PC-3 (cell line): ENCODE results near the gene FADS1.

Experiments used
- EZH2 ChIP-seq: fragments of 300-600 bp; sonication (generic); IDR thresholded peaks from one replicate; pipeline ENCODE4 v1.6.1; 2017; ENCODE audit warnings: antibody characterized with exemption, mild to moderate bottlenecking, low read length; ENCODE audit not compliant: unreplicated experiment
- EZH2phosphoT487 ChIP-seq: fragments of 300-600 bp; sonication (generic); IDR thresholded peaks from 2 replicates; pipeline ENCODE4 v1.6.1; 2018; ENCODE audit warnings: mild to moderate bottlenecking, antibody characterized with exemption, low read length, borderline replicate concordance
- TF ChIP-seq, protein P1 (sequence below): fragments of 300-600 bp; sonication (generic); conservative IDR thresholded peaks from 2 replicates; pipeline ENCODE4 v1.5.1; 2017; ENCODE audit warnings: antibody characterized with exemption, low read depth, mild to moderate bottlenecking, low read length

DNA sequence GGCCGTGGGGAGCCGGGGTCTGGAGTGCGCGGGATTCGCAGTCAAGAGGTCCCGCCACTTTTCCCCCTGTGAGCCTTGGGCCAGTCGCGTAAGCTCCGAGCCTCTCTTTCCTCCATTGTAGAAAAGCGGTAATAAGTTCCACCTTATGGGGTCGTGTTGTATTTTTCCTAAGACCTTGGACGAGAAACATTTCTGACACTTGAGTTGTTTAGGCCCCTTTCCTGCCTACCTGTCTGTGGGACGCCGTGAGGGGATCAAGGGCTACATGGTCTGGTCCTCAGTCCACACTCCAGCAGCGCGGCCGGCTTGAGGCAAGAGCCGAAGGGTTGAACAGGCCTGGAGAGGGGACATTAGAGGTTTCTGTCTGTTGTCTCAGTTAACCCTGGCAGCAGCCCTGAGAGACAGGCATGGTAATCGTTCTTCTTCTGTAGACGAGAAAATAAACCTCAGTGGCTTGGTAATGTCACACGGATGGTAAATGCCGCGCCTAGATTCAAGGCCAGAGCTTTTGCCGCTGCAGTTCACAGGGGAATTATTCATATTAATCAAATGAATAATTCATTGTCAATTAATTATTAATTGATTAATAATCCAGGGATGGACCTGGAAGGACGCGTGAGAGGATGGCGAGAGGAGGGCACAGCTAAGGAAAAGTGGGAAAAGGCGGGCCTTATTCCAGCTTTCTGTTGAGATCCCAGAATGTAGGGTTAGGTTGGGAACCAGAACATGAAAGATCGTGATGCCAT is 23.5 kb downstream of the FADS1 start:
- TF ChIP-seq, protein P1, sequence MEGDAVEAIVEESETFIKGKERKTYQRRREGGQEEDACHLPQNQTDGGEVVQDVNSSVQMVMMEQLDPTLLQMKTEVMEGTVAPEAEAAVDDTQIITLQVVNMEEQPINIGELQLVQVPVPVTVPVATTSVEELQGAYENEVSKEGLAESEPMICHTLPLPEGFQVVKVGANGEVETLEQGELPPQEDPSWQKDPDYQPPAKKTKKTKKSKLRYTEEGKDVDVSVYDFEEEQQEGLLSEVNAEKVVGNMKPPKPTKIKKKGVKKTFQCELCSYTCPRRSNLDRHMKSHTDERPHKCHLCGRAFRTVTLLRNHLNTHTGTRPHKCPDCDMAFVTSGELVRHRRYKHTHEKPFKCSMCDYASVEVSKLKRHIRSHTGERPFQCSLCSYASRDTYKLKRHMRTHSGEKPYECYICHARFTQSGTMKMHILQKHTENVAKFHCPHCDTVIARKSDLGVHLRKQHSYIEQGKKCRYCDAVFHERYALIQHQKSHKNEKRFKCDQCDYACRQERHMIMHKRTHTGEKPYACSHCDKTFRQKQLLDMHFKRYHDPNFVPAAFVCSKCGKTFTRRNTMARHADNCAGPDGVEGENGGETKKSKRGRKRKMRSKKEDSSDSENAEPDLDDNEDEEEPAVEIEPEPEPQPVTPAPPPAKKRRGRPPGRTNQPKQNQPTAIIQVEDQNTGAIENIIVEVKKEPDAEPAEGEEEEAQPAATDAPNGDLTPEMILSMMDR = no peak
- TF ChIP-seq EZH2 (no peak), EZH2phosphoT487 (no peak)
